ENCODE measurements around the gene LARP4. TPM values are rescaled to one million over a fixed set of nuclear protein-coding genes. Genes with fewer than 3 reads are reported as not detected.
"Not testable (repeated sequence)": the region's sequence is repeated elsewhere in the genome, so short reads cannot be mapped to it uniquely, and the experiment has no call there.

Gene LARP4
- total RNA-seq, 4 donors from 2014 or later, result 42.5 to 77.3 (median 50.0) TPM

DNA sequence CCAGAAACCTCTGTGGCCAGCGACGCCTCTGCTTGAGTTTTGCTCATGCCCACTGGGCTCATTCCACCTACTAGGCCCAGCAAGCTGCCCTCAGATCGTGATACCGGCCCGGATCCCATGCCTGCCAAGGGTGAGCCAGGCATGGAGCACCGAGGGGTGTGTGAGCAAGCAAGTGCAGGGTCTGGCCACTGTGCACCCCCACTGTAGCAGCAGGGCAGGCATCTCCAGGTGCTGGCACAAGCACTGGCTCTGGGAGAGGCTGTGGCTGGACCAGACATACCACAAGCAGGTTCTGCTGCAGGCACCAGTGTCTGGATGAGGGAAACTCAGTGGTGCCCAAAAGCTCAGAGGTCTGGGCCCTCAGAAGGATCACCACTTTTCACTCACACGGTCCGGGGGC lies 24.9 kb upstream of the LARP4 start:
- WGBS, 2 donors, result 95 to 97% methylated on average over 8 of the region's 8 CpGs
- no peaks in the 10 kb centered on the region for H3K9me3 ChIP-seq
- no peaks in the 10 kb centered on the region for H3K36me3 ChIP-seq
- H3K27me3 ChIP-seq, result no peaks in the 10 kb centered on the region
- TF ChIP-seq POLR2A (IDR thresholded peaks at IDR 0.05), result no peak
- TF ChIP-seq, protein P1, sequence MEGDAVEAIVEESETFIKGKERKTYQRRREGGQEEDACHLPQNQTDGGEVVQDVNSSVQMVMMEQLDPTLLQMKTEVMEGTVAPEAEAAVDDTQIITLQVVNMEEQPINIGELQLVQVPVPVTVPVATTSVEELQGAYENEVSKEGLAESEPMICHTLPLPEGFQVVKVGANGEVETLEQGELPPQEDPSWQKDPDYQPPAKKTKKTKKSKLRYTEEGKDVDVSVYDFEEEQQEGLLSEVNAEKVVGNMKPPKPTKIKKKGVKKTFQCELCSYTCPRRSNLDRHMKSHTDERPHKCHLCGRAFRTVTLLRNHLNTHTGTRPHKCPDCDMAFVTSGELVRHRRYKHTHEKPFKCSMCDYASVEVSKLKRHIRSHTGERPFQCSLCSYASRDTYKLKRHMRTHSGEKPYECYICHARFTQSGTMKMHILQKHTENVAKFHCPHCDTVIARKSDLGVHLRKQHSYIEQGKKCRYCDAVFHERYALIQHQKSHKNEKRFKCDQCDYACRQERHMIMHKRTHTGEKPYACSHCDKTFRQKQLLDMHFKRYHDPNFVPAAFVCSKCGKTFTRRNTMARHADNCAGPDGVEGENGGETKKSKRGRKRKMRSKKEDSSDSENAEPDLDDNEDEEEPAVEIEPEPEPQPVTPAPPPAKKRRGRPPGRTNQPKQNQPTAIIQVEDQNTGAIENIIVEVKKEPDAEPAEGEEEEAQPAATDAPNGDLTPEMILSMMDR (IDR thresholded peaks at IDR 0.05), result no peak
- H3K4me3 ChIP-seq (replicated peaks in 1 of 3), result no peak overlapping the region
- H3K4me1 ChIP-seq, result no peaks in the 10 kb centered on the region
- no peak for DNase-seq
- H3K27ac ChIP-seq, result no peak overlapping the region
- intact Hi-C loops (cut with DNase I), result no loop called here

DNA sequence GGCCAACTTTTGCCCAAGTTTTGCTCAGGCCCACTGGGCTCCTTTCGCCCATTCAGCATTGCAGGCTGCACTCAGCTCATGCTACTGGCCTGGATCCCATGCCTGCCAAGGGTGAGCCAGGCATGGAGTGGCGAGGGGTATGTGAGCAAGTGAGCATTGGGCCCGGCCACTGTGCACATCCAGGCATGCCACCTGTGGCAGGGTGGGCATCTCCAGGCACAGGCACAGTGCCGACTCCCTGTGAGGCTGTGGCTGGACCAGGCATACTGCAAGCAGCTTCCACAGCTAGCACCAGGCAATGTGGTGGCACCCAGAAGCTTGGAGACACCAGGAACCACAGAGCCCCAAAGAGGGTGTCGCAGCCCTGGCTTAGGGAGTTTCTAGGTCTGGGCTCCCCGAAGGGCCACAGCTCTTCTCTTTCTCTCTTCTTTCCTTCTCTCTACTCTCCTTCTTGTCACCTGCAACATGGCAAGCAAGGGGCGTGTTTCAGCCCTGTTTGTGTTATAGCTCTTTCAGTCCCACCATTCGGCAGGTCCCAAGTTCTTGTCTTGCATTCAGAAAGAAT lies 19.8 kb upstream of the LARP4 start:
- no peak for DNase-seq
- intact Hi-C loops (cut with DNase I), result no loop called here
- WGBS, 2 donors, result 89 to 97% methylated on average over 6 of the region's 8 CpGs
- H3K36me3 ChIP-seq, result no peaks in the 10 kb centered on the region
- H3K27ac ChIP-seq, result no peak overlapping the region
- no peaks in the 10 kb centered on the region for H3K4me1 ChIP-seq
- no peaks in the 10 kb centered on the region for H3K9me3 ChIP-seq
- no peak overlapping the region for H3K4me3 ChIP-seq (replicated peaks in 1 of 3)
- TF ChIP-seq POLR2A (IDR thresholded peaks at IDR 0.05), result no peak
- TF ChIP-seq, protein P1 (IDR thresholded peaks at IDR 0.05), result no peak
- H3K27me3 ChIP-seq, result no peaks in the 10 kb centered on the region

DNA sequence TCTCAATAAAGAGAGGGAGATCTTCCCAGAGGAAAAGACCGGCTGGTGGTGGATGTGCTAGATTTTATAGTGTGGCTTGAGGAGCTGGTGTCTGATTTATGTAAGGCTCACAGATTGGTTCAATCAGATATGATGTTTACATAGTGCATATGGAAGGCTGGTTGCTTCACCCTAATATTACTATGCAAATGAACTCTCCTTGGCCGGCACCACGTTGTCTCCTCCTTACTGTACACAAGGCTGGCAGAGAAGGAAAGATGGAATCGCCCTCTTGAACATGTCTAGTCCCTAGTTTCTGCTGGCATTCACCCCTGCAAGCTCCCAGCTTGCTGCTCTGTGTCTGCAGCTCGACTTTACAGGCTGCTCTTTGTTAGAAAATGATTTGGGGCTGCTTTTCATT lies 13.2 kb upstream of the LARP4 start:
- Histone ChIP-seq H3K9me3 (no peaks in the 10 kb centered on the region), H3K4me3 (replicated peaks in 1 of 3) (no peak overlapping the region), H3K27ac (no peak overlapping the region), H3K27me3 (no peaks in the 10 kb centered on the region), H3K36me3 (no peaks in the 10 kb centered on the region), H3K4me1 (peaks cover 3 to 9% of the 10 kb centered on the region in 2 donors)
- DNase-seq, result no peak
- intact Hi-C loops (cut with DNase I), result no loop called here
- 36 to 41% methylated on average over 5 of the region's 5 CpGs for WGBS, 2 donors
- no peak for TF ChIP-seq POLR2A (IDR thresholded peaks at IDR 0.05)
- TF ChIP-seq, protein P1 (IDR thresholded peaks at IDR 0.05), result no peak

DNA sequence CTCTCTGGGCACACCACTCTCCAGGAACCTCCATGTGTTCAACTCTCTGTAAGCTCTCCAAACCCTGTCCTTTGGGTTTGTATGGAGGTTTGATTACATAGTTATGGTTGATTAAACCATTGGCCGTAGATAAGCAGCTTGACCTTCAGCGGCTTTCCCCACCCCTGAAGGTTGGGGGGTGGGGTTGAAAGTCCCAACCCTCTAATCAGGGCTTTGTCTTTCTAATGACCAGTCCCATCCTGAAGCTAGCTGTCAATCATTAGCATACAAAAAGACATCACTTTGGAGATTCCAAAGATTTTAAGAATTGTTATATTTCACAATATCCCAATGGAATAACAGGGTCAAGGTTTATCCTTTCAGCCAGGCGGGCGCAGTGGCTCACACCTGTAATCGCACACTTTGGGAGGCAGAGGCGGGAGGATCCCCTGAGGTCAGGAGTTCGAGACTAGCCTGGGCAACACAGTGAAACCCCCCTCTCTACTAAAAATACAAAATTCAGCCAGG lies 12.7 kb upstream of the LARP4 start:
- H3K4me3 ChIP-seq (replicated peaks in 1 of 3), result no peak overlapping the region
- peaks cover 3 to 9% of the 10 kb centered on the region in 2 donors for H3K4me1 ChIP-seq
- no peak overlapping the region for H3K27ac ChIP-seq
- no peak for DNase-seq
- H3K27me3 ChIP-seq, result no peaks in the 10 kb centered on the region
- no peaks in the 10 kb centered on the region for H3K9me3 ChIP-seq
- intact Hi-C loops (cut with DNase I), result no loop called here
- H3K36me3 ChIP-seq, result no peaks in the 10 kb centered on the region
- TF ChIP-seq POLR2A (IDR thresholded peaks at IDR 0.05), result no peak
- TF ChIP-seq, protein P1 (IDR thresholded peaks at IDR 0.05), result no peak
- WGBS, 2 donors, result 65 to 68% methylated on average over 7 of the region's 7 CpGs

DNA sequence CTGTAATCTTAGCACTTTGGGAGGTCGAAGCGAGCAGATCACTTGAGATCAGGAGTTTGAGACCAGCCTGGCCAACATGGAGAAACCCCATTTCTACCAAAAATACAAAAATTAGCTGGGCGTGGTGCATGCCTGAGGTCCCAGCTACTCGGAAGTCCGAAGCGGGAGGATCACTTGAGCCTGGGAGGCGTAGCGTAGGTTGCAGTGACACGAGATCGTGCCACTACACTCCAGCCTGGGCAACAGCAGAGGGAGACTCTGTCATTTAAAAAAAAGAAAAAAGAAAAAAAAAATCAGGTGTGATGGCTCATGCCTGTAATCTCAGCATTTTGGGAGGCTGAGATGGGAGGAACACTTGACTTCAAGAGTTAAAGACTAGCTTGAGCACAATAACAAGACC lies 11.9 kb upstream of the LARP4 start:
- H3K27ac ChIP-seq; DNase-seq; H3K36me3 ChIP-seq; H3K27me3 ChIP-seq; H3K4me3 ChIP-seq (replicated peaks in 1 of 3); intact Hi-C loops (cut with DNase I); H3K4me1 ChIP-seq; H3K9me3 ChIP-seq: not testable (repeated sequence)
- WGBS, 2 donors, result 90 to 92% methylated on average over 10 of the region's 10 CpGs
